ENCODE results near the gene TBC1D20.

DNA sequence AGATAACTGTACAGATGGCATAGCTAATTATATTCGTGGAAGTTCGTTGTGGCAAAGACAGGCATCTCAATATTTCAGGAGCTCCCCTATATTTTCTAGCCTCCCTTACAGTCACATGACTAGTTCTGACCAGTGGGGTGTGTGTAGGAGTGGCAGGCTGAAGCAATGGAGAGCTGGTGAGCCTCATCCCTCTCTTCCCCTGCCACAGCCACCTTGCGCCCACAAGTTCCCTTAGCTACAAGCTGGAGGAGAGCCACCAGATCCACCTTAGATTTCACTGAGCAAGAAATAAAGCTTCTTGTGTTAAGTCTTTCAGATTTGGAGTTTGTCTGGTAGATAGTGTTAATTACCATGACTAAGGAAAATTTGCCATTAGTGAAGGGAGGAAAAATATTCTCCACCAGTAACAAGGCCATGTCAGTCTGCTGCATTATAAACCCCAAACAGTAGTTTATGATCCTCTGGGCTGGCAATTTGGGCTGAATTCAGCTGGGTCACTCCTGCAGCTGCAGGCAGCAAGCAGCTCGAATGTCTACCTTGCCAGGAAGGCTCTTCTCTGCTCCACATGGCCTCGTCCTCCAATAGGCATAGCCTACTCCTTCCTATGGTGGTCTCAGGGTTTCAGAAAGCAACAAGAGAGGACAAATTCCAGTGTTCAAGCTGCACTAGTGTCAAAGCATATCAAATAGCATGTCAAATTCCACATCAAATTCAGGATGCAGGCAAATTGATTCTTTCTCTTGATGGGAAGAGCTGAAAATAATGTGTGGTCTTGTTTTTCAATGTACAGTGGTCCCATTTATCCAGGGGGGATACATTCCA is 61.7 kb downstream of the TBC1D20 start:
- TF ChIP-seq CTCF (IDR thresholded peaks at IDR 0.05 in 4 of 5, conservative IDR thresholded peaks at IDR 0.05 in 1 of 5) (no peak), POLR2A (IDR thresholded peaks at IDR 0.05) (no peak)

All from gastrocnemius medialis (tissue), 4 donors.